ENCODE results near the gene EPGN. TPM values are rescaled to one million over a fixed set of nuclear protein-coding genes. Genes with fewer than 3 reads are reported as not detected.

EPGN gene
- total and polyA plus RNA-seq, 2 of the 8 experiments (the other 6 are each of a cell fraction or from before 2014, with no cell fraction given) = not detected

GRCh38 chr4:74311696-74312313, 3.5 kb downstream of the EPGN start (continued):
- TF ChIP-seq CHD7 (IDR thresholded peaks at IDR 0.05; ENCODE audit: insufficient replicate concordance, low read length) (no peak), BRCA1 (IDR thresholded peaks at IDR 0.05; ENCODE audit: low read depth, low read length) (no peak), TBP (IDR thresholded peaks at IDR 0.05; ENCODE audit: low read depth, low read length) (no peak), RFX5 (IDR thresholded peaks at IDR 0.05; ENCODE audit: borderline replicate concordance, low read depth, low read length) (no peak), YY1 (IDR thresholded peaks at IDR 0.05; ENCODE audit: low read depth, low read length) (no peak), RNF2 (IDR thresholded peaks at IDR 0.05; ENCODE audit: borderline replicate concordance, low read depth, low read length, missing control alignments, poor library complexity, severe bottlenecking) (no peak), CTBP2 (IDR thresholded peaks at IDR 0.05; ENCODE audit: borderline replicate concordance, insufficient read depth, insufficient read length, low read length) (no peak)

Measured in H1 (cell line).